Measurements from ENCODE around the gene ANAPC10.
A peak's percentile ranks its signal among the peaks of the same experiment; 100 is the strongest.
"Not testable (repeated sequence)": the region's sequence is repeated elsewhere in the genome, so short reads cannot be mapped to it uniquely, and the experiment has no call there.

ANAPC10 gene

GRCh38 chr4:145019346-145019745 lies 78.7 kb downstream of the ANAPC10 start:
- H3K4me2 ChIP-seq (ENCODE audit: low read length) = no peak overlapping the region
- H3K79me1 ChIP-seq (ENCODE audit: low read length) = no peaks in the 10 kb centered on the region
- no peak overlapping the region for H3K18ac ChIP-seq (ENCODE audit: low read length)
- no peak for DNase-seq
- no peak overlapping the region for H2BK120ac ChIP-seq (ENCODE audit: low read depth, low read length)
- H3K79me2 ChIP-seq (ENCODE audit: control insufficient read depth, insufficient read depth, low read length) = no peaks in the 10 kb centered on the region
- H3K56ac ChIP-seq (ENCODE audit: low read length) = no peak overlapping the region
- no peak overlapping the region for H2AK5ac ChIP-seq (ENCODE audit: low read length)
- no peak overlapping the region for H4K5ac ChIP-seq (ENCODE audit: low read length)
- H2BK15ac ChIP-seq (replicated peaks; ENCODE audit: low read depth) = no peak overlapping the region
- H3K23ac ChIP-seq (ENCODE audit: low read length) = no peak overlapping the region
- no peak overlapping the region for H3K4me3 ChIP-seq (ENCODE audit: low read length)
- H3K9ac ChIP-seq (ENCODE audit: low read length) = no peak overlapping the region
- no peaks in the 10 kb centered on the region for H3K27me3 ChIP-seq (ENCODE audit: insufficient read depth, low read length, poor library complexity)
- no peak overlapping the region for H2BK5ac ChIP-seq (ENCODE audit: low read length)
- WGBS (ENCODE audit: extremely low coverage, insufficient coverage, low lambda C conversion rate) = no CpG with 5 or more reads among the region's 1 CpG
- H3K4ac ChIP-seq (ENCODE audit: low read depth, low read length) = no peak overlapping the region
- no peaks in the 10 kb centered on the region for H3K36me3 ChIP-seq (ENCODE audit: control insufficient read depth, insufficient read depth, low read length)
- no peak overlapping the region for H3K27ac ChIP-seq (ENCODE audit: low read depth, low read length)
- H4K8ac ChIP-seq (ENCODE audit: low read depth, low read length) = no peak overlapping the region
- H3K4me1 ChIP-seq (ENCODE audit: control insufficient read depth, low read depth, low read length) = no peaks in the 10 kb centered on the region

- Histone ChIP-seq H2AK5ac (ENCODE audit: low read length) (no peak overlapping the region), H3K4me2 (ENCODE audit: low read length) (no peak overlapping the region), H2BK15ac (replicated peaks; ENCODE audit: low read depth) (no peak overlapping the region), H4K8ac (ENCODE audit: low read depth, low read length) (no peak overlapping the region), H3K27ac (ENCODE audit: low read depth, low read length) (no peak overlapping the region), H3K36me3 (ENCODE audit: control insufficient read depth, insufficient read depth, low read length) (no peaks in the 10 kb centered on the region), H3K4ac (ENCODE audit: low read depth, low read length) (no peak overlapping the region), H3K4me3 (ENCODE audit: low read length) (no peak overlapping the region), H3K79me1 (ENCODE audit: low read length) (peaks cover 2% of the 10 kb centered on the region), H3K9ac (ENCODE audit: low read length) (no peak overlapping the region), H3K18ac (ENCODE audit: low read length) (no peak overlapping the region), H3K23ac (ENCODE audit: low read length) (no peak overlapping the region), H2BK5ac (ENCODE audit: low read length) (no peak overlapping the region), H2BK120ac (ENCODE audit: low read depth, low read length) (no peak overlapping the region), H3K4me1 (ENCODE audit: control insufficient read depth, low read depth, low read length) (no peaks in the 10 kb centered on the region), H3K79me2 (ENCODE audit: control insufficient read depth, insufficient read depth, low read length) (no peaks in the 10 kb centered on the region), H3K56ac (ENCODE audit: low read length) (no peak overlapping the region), H4K5ac (ENCODE audit: low read length) (no peak overlapping the region), H3K27me3 (ENCODE audit: insufficient read depth, low read length, poor library complexity) (no peaks in the 10 kb centered on the region)
- no CpG with 5 or more reads among the region's 4 CpGs for WGBS (ENCODE audit: extremely low coverage, insufficient coverage, low lambda C conversion rate)
- peak; percentile 29 for DNase-seq
These were observed 83.6 kb downstream of the ANAPC10 start for GRCh38 chr4:145014365-145014764.

GRCh38 chr4:145012841-145013240 lies 85.2 kb downstream of the ANAPC10 start:
- H2BK120ac ChIP-seq (ENCODE audit: low read depth, low read length) = no peak overlapping the region
- H3K9ac ChIP-seq (ENCODE audit: low read length) = no peak overlapping the region
- no peak overlapping the region for H4K8ac ChIP-seq (ENCODE audit: low read depth, low read length)
- H3K56ac ChIP-seq (ENCODE audit: low read length) = no peak overlapping the region
- H3K4me1 ChIP-seq (ENCODE audit: control insufficient read depth, low read depth, low read length) = no peaks in the 10 kb centered on the region
- no peaks in the 10 kb centered on the region for H3K79me2 ChIP-seq (ENCODE audit: control insufficient read depth, insufficient read depth, low read length)
- no peaks in the 10 kb centered on the region for H3K36me3 ChIP-seq (ENCODE audit: control insufficient read depth, insufficient read depth, low read length)
- peak; percentile 22 for DNase-seq
- H3K4ac ChIP-seq (ENCODE audit: low read depth, low read length) = no peak overlapping the region
- no peak overlapping the region for H2BK15ac ChIP-seq (replicated peaks; ENCODE audit: low read depth)
- no peak overlapping the region for H3K23ac ChIP-seq (ENCODE audit: low read length)
- no peak overlapping the region for H3K27ac ChIP-seq (ENCODE audit: low read depth, low read length)
- H3K79me1 ChIP-seq (ENCODE audit: low read length) = peaks cover 2% of the 10 kb centered on the region
- H3K27me3 ChIP-seq (ENCODE audit: insufficient read depth, low read length, poor library complexity) = no peaks in the 10 kb centered on the region
- H2BK5ac ChIP-seq (ENCODE audit: low read length) = no peak overlapping the region
- no peak overlapping the region for H3K4me2 ChIP-seq (ENCODE audit: low read length)
- H3K4me3 ChIP-seq (ENCODE audit: low read length) = no peak overlapping the region
- H3K18ac ChIP-seq (ENCODE audit: low read length) = no peak overlapping the region
- H4K5ac ChIP-seq (ENCODE audit: low read length) = no peak overlapping the region
- H2AK5ac ChIP-seq (ENCODE audit: low read length) = no peak overlapping the region

GRCh38 chr4:145011636-145012035 lies 86.4 kb downstream of the ANAPC10 start:
- Histone ChIP-seq H3K27ac (ENCODE audit: low read depth, low read length) (no peak overlapping the region), H4K8ac (ENCODE audit: low read depth, low read length) (no peak overlapping the region), H3K79me1 (ENCODE audit: low read length) (peaks cover 2% of the 10 kb centered on the region), H3K27me3 (ENCODE audit: insufficient read depth, low read length, poor library complexity) (no peaks in the 10 kb centered on the region), H2AK5ac (ENCODE audit: low read length) (no peak overlapping the region), H2BK120ac (ENCODE audit: low read depth, low read length) (peak overlapping the region; percentile 61), H3K79me2 (ENCODE audit: control insufficient read depth, insufficient read depth, low read length) (no peaks in the 10 kb centered on the region), H2BK5ac (ENCODE audit: low read length) (no peak overlapping the region), H2BK15ac (replicated peaks; ENCODE audit: low read depth) (no peak overlapping the region), H3K36me3 (ENCODE audit: control insufficient read depth, insufficient read depth, low read length) (no peaks in the 10 kb centered on the region), H3K23ac (ENCODE audit: low read length) (peak overlapping the region; percentile 24), H3K4me2 (ENCODE audit: low read length) (no peak overlapping the region), H3K18ac (ENCODE audit: low read length) (no peak overlapping the region), H3K4ac (ENCODE audit: low read depth, low read length) (peak overlapping the region; percentile 10), H3K9ac (ENCODE audit: low read length) (no peak overlapping the region), H3K4me1 (ENCODE audit: control insufficient read depth, low read depth, low read length) (no peaks in the 10 kb centered on the region), H4K5ac (ENCODE audit: low read length) (no peak overlapping the region), H3K4me3 (ENCODE audit: low read length) (no peak overlapping the region), H3K56ac (ENCODE audit: low read length) (no peak overlapping the region)
- DNase-seq = no peak

- H3K79me1 ChIP-seq (ENCODE audit: low read length); H2AK5ac ChIP-seq (ENCODE audit: low read length); H3K27me3 ChIP-seq (ENCODE audit: insufficient read depth, low read length, poor library complexity); H3K4me3 ChIP-seq (ENCODE audit: low read length); H3K4me2 ChIP-seq (ENCODE audit: low read length); H3K9ac ChIP-seq (ENCODE audit: low read length); H2BK5ac ChIP-seq (ENCODE audit: low read length); H2BK120ac ChIP-seq (ENCODE audit: low read depth, low read length); H2BK15ac ChIP-seq (replicated peaks; ENCODE audit: low read depth); H3K27ac ChIP-seq (ENCODE audit: low read depth, low read length); H3K23ac ChIP-seq (ENCODE audit: low read length); H3K36me3 ChIP-seq (ENCODE audit: control insufficient read depth, insufficient read depth, low read length); H3K79me2 ChIP-seq (ENCODE audit: control insufficient read depth, insufficient read depth, low read length); H4K8ac ChIP-seq (ENCODE audit: low read depth, low read length); H3K18ac ChIP-seq (ENCODE audit: low read length); DNase-seq; H3K4me1 ChIP-seq (ENCODE audit: control insufficient read depth, low read depth, low read length); H3K4ac ChIP-seq (ENCODE audit: low read depth, low read length); H4K5ac ChIP-seq (ENCODE audit: low read length); H3K56ac ChIP-seq (ENCODE audit: low read length): not testable (repeated sequence)
- no CpG with 5 or more reads among the region's 6 CpGs for WGBS (ENCODE audit: extremely low coverage, insufficient coverage, low lambda C conversion rate)
These were observed 87.7 kb downstream of the ANAPC10 start for GRCh38 chr4:145010315-145010714.

- no peak for DNase-seq
- Histone ChIP-seq H2BK15ac (replicated peaks; ENCODE audit: low read depth) (no peak overlapping the region), H2BK120ac (ENCODE audit: low read depth, low read length) (no peak overlapping the region), H2AK5ac (ENCODE audit: low read length) (no peak overlapping the region), H3K18ac (ENCODE audit: low read length) (no peak overlapping the region), H3K79me1 (ENCODE audit: low read length) (no peaks in the 10 kb centered on the region), H3K56ac (ENCODE audit: low read length) (no peak overlapping the region), H3K23ac (ENCODE audit: low read length) (no peak overlapping the region), H2BK5ac (ENCODE audit: low read length) (no peak overlapping the region), H3K4me1 (ENCODE audit: control insufficient read depth, low read depth, low read length) (no peaks in the 10 kb centered on the region), H3K36me3 (ENCODE audit: control insufficient read depth, insufficient read depth, low read length) (no peaks in the 10 kb centered on the region), H3K4ac (ENCODE audit: low read depth, low read length) (no peak overlapping the region), H3K4me3 (ENCODE audit: low read length) (no peak overlapping the region), H4K8ac (ENCODE audit: low read depth, low read length) (no peak overlapping the region), H4K5ac (ENCODE audit: low read length) (no peak overlapping the region), H3K27ac (ENCODE audit: low read depth, low read length) (no peak overlapping the region), H3K27me3 (ENCODE audit: insufficient read depth, low read length, poor library complexity) (no peaks in the 10 kb centered on the region), H3K4me2 (ENCODE audit: low read length) (no peak overlapping the region), H3K79me2 (ENCODE audit: control insufficient read depth, insufficient read depth, low read length) (no peaks in the 10 kb centered on the region), H3K9ac (ENCODE audit: low read length) (no peak overlapping the region)
- no CpG with 5 or more reads among the region's 2 CpGs for WGBS (ENCODE audit: extremely low coverage, insufficient coverage, low lambda C conversion rate)
These were observed 94.3 kb downstream of the ANAPC10 start for GRCh38 chr4:145003675-145004074.
